ENCODE measurements around the gene ITGAE. TPM values are rescaled to one million over a fixed set of nuclear protein-coding genes. Genes with fewer than 3 reads are reported as not detected.

ITGAE gene
- total RNA-seq, 1 donor from 2014 or later, result 13.3 TPM

- DNase-seq (ENCODE audit: extremely low read depth, low read depth, low spot score), result no peak
These were observed 122.7 kb downstream of the ITGAE start for GRCh38 chr17:3678095-3678820.

GRCh38 chr17:3675886-3676285 lies 125.1 kb downstream of the ITGAE start:
- DNase-seq (ENCODE audit: extremely low read depth, low read depth, low spot score), result no peak

GRCh38 chr17:3672571-3672970 lies 128.4 kb downstream of the ITGAE start:
- no peak for DNase-seq (ENCODE audit: extremely low read depth, low read depth, low spot score)

GRCh38 chr17:3669548-3669947 lies 131.4 kb downstream of the ITGAE start:
- DNase-seq (ENCODE audit: extremely low read depth, low read depth, low spot score), result no peak

GRCh38 chr17:3669085-3669347 lies 132.0 kb downstream of the ITGAE start:
- DNase-seq (ENCODE audit: extremely low read depth, low read depth, low spot score), result no peak

- DNase-seq (ENCODE audit: extremely low read depth, low read depth, low spot score), result peak; percentile 76
These were observed 132.5 kb downstream of the ITGAE start, which contains the start of the genes EMC6 and TAX1BP3 for GRCh38 chr17:3668279-3669084. Gene EMC6, plus strand, starts transcription at chr17:3668812. Its CDS starts 335 bp downstream, at chr17:3669147. Gene TAX1BP3, minus strand, starts transcription at chr17:3668578. Its CDS starts 52 bp downstream, at chr17:3668526.

GRCh38 chr17:3667366-3668278 lies 133.4 kb downstream of the ITGAE start:
- DNase-seq (ENCODE audit: extremely low read depth, low read depth, low spot score), result no peak

GRCh38 chr17:3666516-3666915 lies 134.5 kb downstream of the ITGAE start:
- no peak for DNase-seq (ENCODE audit: extremely low read depth, low read depth, low spot score)

- no peak for DNase-seq (ENCODE audit: extremely low read depth, low read depth, low spot score)
These were observed 135.2 kb downstream of the ITGAE start for GRCh38 chr17:3665834-3666233.

Other genes starting within 250 kb of the ITGAE start
- 0.06 TPM in 1 of 2 replicates, not detected in the other for gene TRPV3, start 243.4 kb downstream of the ITGAE start, total RNA-seq
- gene TRPV1, start 191.8 kb downstream of the ITGAE start, total RNA-seq, result 1.2 and 2.2 TPM in 2 replicates
- 14.5 and 15.0 TPM in 2 replicates for gene SHPK, start 164.9 kb downstream of the ITGAE start, total RNA-seq
- 25.7 and 29.9 TPM in 2 replicates for gene CTNS, start 164.4 kb downstream of the ITGAE start, total RNA-seq
- 358 and 402 TPM in 2 replicates for gene TAX1BP3, start 132.6 kb downstream of the ITGAE start, total RNA-seq
- gene EMC6, start 132.4 kb downstream of the ITGAE start, total RNA-seq, result 17.5 and 24.1 TPM in 2 replicates
- 1.2 and 2.9 TPM in 2 replicates for gene P2RX5, start 105.0 kb downstream of the ITGAE start, total RNA-seq
- gene HASPIN, start 77.3 kb downstream of the ITGAE start, total RNA-seq, result 3.2 and 6.3 TPM in 2 replicates
- 23.2 and 25.3 TPM in 2 replicates for gene NCBP3, start 45.1 kb upstream of the ITGAE start, total RNA-seq
- 3.7 and 3.9 TPM in 2 replicates for gene CAMKK1, start 91.9 kb upstream of the ITGAE start, total RNA-seq
- not detected in 2 replicates for gene P2RX1, start 115.3 kb upstream of the ITGAE start, total RNA-seq
- gene ATP2A3, start 163.2 kb upstream of the ITGAE start, total RNA-seq, result 0.53 TPM in 2 replicates

All from glomerular endothelial cell (primary cell).